Right atrium auricular region (tissue), 2 donors: ENCODE results near the gene GALNT13. TPM values are rescaled to one million over a fixed set of nuclear protein-coding genes. Genes with fewer than 3 reads are reported as not detected.

Experiments
- DNase-seq: peaks from one replicate; pipeline ENCODE4 v3.0.0-alpha.2; 2019; ENCODE audit warnings: low spot score
- H3K27ac ChIP-seq, 2 donors: fragments of 200-600 bp; sonication (generic); 1 replicate in 1 of 2; 2 replicates in 1 of 2; pipeline ENCODE4 v1.5.1; 2016 to 2019
- H3K27me3 ChIP-seq, 2 donors: fragments of 200-600 bp; sonication (generic); one replicate each; pipeline versions ENCODE4 v1.5.1 to v1.6.0; 2017 to 2019
- H3K36me3 ChIP-seq: fragments of 200-600 bp; sonication (generic); one replicate; pipeline ENCODE4 v1.5.1; 2016
- H3K4me1 ChIP-seq, 2 donors: fragments of 200-600 bp; sonication (generic); one replicate each; pipeline versions ENCODE4 v1.5.1 to v1.6.0; 2017 to 2019
- H3K4me3 ChIP-seq, 2 donors: fragments of 200-600 bp; sonication (generic); 1 replicate in 1 of 2; 2 replicates in 1 of 2; pipeline ENCODE4 v1.5.1; 2017 to 2019; ENCODE audit warnings: mild to moderate bottlenecking in 1 of 2, moderate library complexity in 1 of 2
- H3K9me3 ChIP-seq, 2 donors: fragments of 200-600 bp; sonication (generic); one replicate each; pipeline ENCODE4 v1.5.1; 2019
- total RNA-seq, 2 donors: library from RNA; depleted of rRNA; stranded (reverse); fragments of >200 nt; gene quantifications; one replicate each; pipeline ENCODE4 v1.1.0, GENCODE V29; 2016
- TF ChIP-seq, protein P1 (sequence below), 2 donors: fragments of 200-600 bp; sonication (generic); IDR thresholded peaks; one replicate each; pipeline ENCODE4 v1.5.1; 2019; ENCODE audit warnings: antibody characterized with exemption in 2 of 2

Gene GALNT13
- total RNA-seq, 2 donors from 2014 or later: 0.55 to 2.2 TPM

- H3K4me1 ChIP-seq: no peaks in the 10 kb centered on the region
- no peak for DNase-seq
- H3K27ac ChIP-seq: no peak overlapping the region
- TF ChIP-seq, protein P1, sequence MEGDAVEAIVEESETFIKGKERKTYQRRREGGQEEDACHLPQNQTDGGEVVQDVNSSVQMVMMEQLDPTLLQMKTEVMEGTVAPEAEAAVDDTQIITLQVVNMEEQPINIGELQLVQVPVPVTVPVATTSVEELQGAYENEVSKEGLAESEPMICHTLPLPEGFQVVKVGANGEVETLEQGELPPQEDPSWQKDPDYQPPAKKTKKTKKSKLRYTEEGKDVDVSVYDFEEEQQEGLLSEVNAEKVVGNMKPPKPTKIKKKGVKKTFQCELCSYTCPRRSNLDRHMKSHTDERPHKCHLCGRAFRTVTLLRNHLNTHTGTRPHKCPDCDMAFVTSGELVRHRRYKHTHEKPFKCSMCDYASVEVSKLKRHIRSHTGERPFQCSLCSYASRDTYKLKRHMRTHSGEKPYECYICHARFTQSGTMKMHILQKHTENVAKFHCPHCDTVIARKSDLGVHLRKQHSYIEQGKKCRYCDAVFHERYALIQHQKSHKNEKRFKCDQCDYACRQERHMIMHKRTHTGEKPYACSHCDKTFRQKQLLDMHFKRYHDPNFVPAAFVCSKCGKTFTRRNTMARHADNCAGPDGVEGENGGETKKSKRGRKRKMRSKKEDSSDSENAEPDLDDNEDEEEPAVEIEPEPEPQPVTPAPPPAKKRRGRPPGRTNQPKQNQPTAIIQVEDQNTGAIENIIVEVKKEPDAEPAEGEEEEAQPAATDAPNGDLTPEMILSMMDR (IDR thresholded peaks at IDR 0.05): no peak
- H3K9me3 ChIP-seq: no peaks in the 10 kb centered on the region
- no peaks in the 10 kb centered on the region for H3K36me3 ChIP-seq
- H3K27me3 ChIP-seq: no peaks in the 10 kb centered on the region
- no peak overlapping the region for H3K4me3 ChIP-seq
Measured at GRCh38 chr2:153972412-153972811, 100.7 kb downstream of the GALNT13 start.

DNA sequence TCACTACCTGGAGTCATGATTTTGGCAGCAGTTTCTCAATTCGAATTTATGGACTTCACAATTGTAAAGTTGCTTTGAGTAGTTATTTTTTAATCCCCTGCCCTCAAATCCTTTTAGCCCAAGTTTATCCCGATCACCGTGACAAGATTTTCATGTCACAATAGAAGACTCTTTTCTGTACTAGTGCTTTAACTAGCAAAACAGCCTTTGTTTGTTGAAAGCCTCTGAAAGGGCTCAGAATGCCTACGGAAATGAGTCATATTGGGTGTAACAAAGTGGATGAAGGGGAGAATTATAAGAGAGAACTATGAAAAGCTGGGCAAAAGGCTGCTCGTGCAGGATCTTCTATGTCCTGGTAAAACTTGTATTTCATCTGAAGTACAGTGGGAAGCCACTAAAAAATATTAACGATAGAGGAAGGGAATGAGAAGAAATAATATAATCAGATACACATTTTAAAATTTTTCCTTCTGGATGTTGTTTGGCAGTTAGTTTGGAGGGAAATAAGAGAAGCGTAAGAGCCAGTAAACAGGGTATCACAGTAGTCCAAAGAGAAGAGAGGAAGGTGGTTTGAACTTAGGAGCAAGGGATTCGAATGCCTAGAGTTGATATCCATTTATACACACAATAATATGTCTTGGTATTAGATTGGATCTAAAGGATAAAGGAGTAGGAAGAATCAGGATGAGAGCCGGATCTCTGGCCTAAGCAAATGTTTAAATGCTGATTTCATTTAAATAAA lies 114.9 kb downstream of the GALNT13 start:
- Histone ChIP-seq H3K36me3 (no peaks in the 10 kb centered on the region), H3K4me3 (no peak overlapping the region), H3K4me1 (no peaks in the 10 kb centered on the region), H3K27me3 (no peaks in the 10 kb centered on the region), H3K27ac (no peak overlapping the region), H3K9me3 (no peaks in the 10 kb centered on the region)
- DNase-seq: no peak
- TF ChIP-seq, protein P1 (IDR thresholded peaks at IDR 0.05): no peak

DNA sequence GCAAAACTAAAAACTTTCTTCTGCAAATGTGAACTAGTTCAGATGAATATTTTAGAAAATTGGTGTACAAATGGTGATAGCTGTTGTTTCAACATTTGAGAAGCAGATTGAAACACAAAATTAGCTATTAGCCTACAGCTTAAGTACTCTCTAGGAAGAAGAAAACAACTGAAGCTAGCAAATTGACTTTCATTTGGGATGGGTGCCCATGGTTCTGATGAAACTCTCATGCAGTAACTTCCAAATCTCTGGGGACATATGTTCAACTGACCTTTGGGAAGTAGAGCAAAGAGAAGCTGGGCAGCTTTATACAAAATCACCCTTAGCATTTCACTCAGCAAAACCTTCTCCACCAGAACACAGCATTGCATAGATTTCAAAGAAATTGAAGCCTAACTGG lies 119.0 kb downstream of the GALNT13 start:
- H3K9me3 ChIP-seq: no peaks in the 10 kb centered on the region
- no peaks in the 10 kb centered on the region for H3K27me3 ChIP-seq
- TF ChIP-seq, protein P1 (IDR thresholded peaks at IDR 0.05): no peak
- no peaks in the 10 kb centered on the region for H3K4me1 ChIP-seq
- no peak overlapping the region for H3K27ac ChIP-seq
- H3K4me3 ChIP-seq: no peak overlapping the region
- no peaks in the 10 kb centered on the region for H3K36me3 ChIP-seq
- DNase-seq: no peak

- Histone ChIP-seq H3K27ac (no peak overlapping the region), H3K4me1 (no peaks in the 10 kb centered on the region), H3K4me3 (no peak overlapping the region), H3K9me3 (peaks cover 0 to 15% of the 10 kb centered on the region in 2 donors), H3K36me3 (no peaks in the 10 kb centered on the region), H3K27me3 (no peaks in the 10 kb centered on the region)
- DNase-seq: no peak
- TF ChIP-seq, protein P1 (IDR thresholded peaks at IDR 0.05): no peak
Measured at GRCh38 chr2:154013514-154013913, 141.8 kb downstream of the GALNT13 start.

DNA sequence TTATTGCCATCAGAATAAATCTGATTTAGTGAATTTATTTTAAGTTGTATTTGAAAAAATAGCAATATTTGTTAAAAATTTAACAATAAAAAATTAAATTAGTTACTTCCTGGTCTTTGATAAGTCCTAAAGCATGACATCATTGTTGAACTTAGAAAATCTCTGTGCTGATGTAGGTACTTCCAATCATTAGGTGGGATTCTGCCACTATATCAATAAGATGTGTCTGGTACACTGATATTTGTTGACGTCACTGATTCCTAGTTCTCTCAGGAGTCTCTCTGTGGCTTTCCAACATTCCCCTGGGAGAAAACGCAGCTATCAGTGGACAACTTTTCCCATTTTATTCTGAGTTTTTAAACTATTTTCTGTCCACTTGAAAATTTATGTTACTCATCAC lies 143.5 kb downstream of the GALNT13 start:
- no peak for DNase-seq
- peaks cover 0 to 6% of the 10 kb centered on the region in 2 donors for H3K9me3 ChIP-seq
- H3K4me3 ChIP-seq: no peak overlapping the region
- H3K36me3 ChIP-seq: no peaks in the 10 kb centered on the region
- H3K27me3 ChIP-seq: no peaks in the 10 kb centered on the region
- no peaks in the 10 kb centered on the region for H3K4me1 ChIP-seq
- H3K27ac ChIP-seq: no peak overlapping the region
- TF ChIP-seq, protein P1 (IDR thresholded peaks at IDR 0.05): no peak

GRCh38 chr2:154029504-154029903 lies 157.8 kb downstream of the GALNT13 start:
- Histone ChIP-seq H3K4me1 (no peaks in the 10 kb centered on the region), H3K27me3 (no peaks in the 10 kb centered on the region), H3K9me3 (peaks cover 0 to 8% of the 10 kb centered on the region in 2 donors), H3K27ac (no peak overlapping the region), H3K4me3 (no peak overlapping the region), H3K36me3 (no peaks in the 10 kb centered on the region)
- TF ChIP-seq, protein P1 (IDR thresholded peaks at IDR 0.05): no peak
- no peak for DNase-seq
